DMS53 treated with DMSO at 0.1 percent for 48 hours (cell line): ENCODE data around the gene UBTD1.
A peak's percentile ranks its signal among the peaks of the same experiment; 100 is the strongest.

Experiments used
- DNase-seq: peaks from one replicate; lab custom pipeline; 2025; ENCODE audit not compliant: unreplicated experiment; lab: John Stamatoyannopoulos, UW

The UBTD1 gene

GRCh38 chr10:97482381-97482780 is 16.3 kb upstream of the UBTD1 start:
- DNase-seq, result no peak

- no peak for DNase-seq
Measured at GRCh38 chr10:97483506-97483905, 15.2 kb upstream of the UBTD1 start.

GRCh38 chr10:97483921-97484320 is 14.8 kb upstream of the UBTD1 start:
- DNase-seq, result no peak

- DNase-seq, result no peak
Measured at GRCh38 chr10:97485647-97486281, 13.0 kb upstream of the UBTD1 start.

- DNase-seq, result no peak
Measured at GRCh38 chr10:97490592-97490991, 8.1 kb upstream of the UBTD1 start.

GRCh38 chr10:97494151-97494550 is 4.6 kb upstream of the UBTD1 start:
- DNase-seq, result no peak

GRCh38 chr10:97494863-97495506 is 3.7 kb upstream of the UBTD1 start:
- DNase-seq, result no peak

GRCh38 chr10:97497572-97498075 is 1.1 kb upstream of the UBTD1 start:
- DNase-seq, result peak; percentile 85

GRCh38 chr10:97498076-97498840 is 466 bp upstream of the UBTD1 start, which contains the start of gene MMS19:
TSS of gene MMS19 (minus strand) at chr10:97498422. CDS start at chr10:97498384, 38 bp downstream.
- peak; percentile 99 for DNase-seq

- DNase-seq, result no peak
Measured at GRCh38 chr10:97499561-97500296, 1.0 kb downstream of the UBTD1 start.

GRCh38 chr10:97500297-97500575 is 1.5 kb downstream of the UBTD1 start:
- DNase-seq, result no peak

- no peak for DNase-seq
Measured at GRCh38 chr10:97502916-97503315, 4.2 kb downstream of the UBTD1 start.

GRCh38 chr10:97503406-97503805 is 4.7 kb downstream of the UBTD1 start:
- DNase-seq, result no peak

- DNase-seq, result no peak
Measured at GRCh38 chr10:97505152-97505551, 6.4 kb downstream of the UBTD1 start.

GRCh38 chr10:97506199-97506991 is 7.7 kb downstream of the UBTD1 start:
- DNase-seq, result no peak

GRCh38 chr10:97508342-97508741 is 9.6 kb downstream of the UBTD1 start:
- no peak for DNase-seq

- DNase-seq, result no peak
Measured at GRCh38 chr10:97509120-97509680, 10.5 kb downstream of the UBTD1 start.

GRCh38 chr10:97510686-97511085 is 12.0 kb downstream of the UBTD1 start:
- no peak for DNase-seq

GRCh38 chr10:97511711-97512440 is 13.2 kb downstream of the UBTD1 start:
- no peak for DNase-seq

- peak; percentile 27 for DNase-seq
Measured at GRCh38 chr10:97512993-97513392, 14.3 kb downstream of the UBTD1 start.
